Measurements from ENCODE around the gene PYGB. TPM values are rescaled to one million over a fixed set of nuclear protein-coding genes. Genes with fewer than 3 reads are reported as not detected.

PYGB gene
- total RNA-seq, 1 experiment from 2014 or later, result 220 TPM

DNA sequence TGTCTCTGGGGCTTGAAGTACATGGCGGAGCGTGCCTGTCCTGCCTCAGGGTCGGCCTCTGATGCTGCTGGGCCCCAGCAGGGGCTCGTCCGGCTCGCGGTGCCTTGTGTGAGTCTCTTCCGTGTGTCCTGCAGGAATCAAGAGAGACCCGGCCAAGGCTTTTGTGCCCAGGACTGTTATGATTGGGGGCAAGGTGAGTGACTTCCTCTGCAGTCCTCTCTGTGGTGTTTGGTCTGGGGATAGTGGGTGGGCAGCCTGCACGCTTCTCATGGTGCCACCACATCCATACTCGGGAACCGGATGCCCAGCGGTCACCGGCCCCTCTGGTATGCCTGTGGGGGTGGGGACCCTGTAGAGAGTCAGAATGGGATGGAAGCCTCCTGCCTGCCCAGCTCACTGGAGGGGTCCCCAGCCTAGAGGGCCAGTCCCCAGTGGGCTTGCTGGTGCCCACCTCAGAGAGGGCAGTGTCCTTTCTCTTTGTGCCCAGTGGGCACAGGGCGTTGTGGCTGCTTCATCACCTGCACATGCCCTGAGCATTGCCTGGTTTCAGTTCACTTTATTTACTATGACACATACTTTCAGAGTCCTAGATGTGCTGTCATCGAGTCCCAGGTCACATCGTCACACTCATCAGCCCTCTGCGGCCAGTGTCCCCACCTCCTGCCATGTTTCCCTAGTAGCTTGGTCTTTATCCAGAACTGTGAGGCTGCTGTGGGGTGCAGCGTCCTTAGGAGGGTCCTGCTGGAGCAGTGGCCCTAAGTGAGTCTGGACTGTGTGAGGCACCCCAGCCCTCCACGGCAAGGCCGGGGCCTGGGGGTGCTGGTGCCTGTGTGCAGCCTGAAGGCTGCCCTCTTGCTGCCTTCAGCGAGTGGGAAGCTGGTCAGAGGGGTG lies 40.7 kb downstream of the PYGB start:
- BruUV-seq (replicated peaks), result no TSS peak
- ChIA-PET POLR2A (no interaction called here), CTCF (no interaction called here)
- ATAC-seq, result no peak
- intact Hi-C loops (cut with micrococcal nuclease; ENCODE audit: unreplicated experiment) (no loop called here), in situ Hi-C loops (cut with HindIII; ENCODE audit: low pct_unique_long_range_greater_than_20kb, low sequenced_read_pairs) (no loop called here)
- DNase-seq (ENCODE audit: low read depth, low spot score), result no peak
- H3K36me3 ChIP-seq (ENCODE audit: control insufficient read depth, insufficient read depth, low read length), result peaks cover 14% of the 10 kb centered on the region
- H3K4me3 ChIP-seq (ENCODE audit: low read depth in 2 of 2, low read length in 2 of 2), result no peak overlapping the region
- no peaks in the 10 kb centered on the region for H3K9me3 ChIP-seq (ENCODE audit: control insufficient read depth, insufficient read depth, low read depth, low read length)
- no peaks in the 10 kb centered on the region for H3K27me3 ChIP-seq (ENCODE audit: control insufficient read depth, insufficient read depth, low read length)
- H3K27ac ChIP-seq (ENCODE audit: low read length), result no peak overlapping the region
- peaks cover under 1% of the 10 kb centered on the region; the same call in 1 of the 2 replicates for H3K4me1 ChIP-seq (ENCODE audit: control insufficient read depth, insufficient read depth, low read length)
- TF ChIP-seq, protein P1, sequence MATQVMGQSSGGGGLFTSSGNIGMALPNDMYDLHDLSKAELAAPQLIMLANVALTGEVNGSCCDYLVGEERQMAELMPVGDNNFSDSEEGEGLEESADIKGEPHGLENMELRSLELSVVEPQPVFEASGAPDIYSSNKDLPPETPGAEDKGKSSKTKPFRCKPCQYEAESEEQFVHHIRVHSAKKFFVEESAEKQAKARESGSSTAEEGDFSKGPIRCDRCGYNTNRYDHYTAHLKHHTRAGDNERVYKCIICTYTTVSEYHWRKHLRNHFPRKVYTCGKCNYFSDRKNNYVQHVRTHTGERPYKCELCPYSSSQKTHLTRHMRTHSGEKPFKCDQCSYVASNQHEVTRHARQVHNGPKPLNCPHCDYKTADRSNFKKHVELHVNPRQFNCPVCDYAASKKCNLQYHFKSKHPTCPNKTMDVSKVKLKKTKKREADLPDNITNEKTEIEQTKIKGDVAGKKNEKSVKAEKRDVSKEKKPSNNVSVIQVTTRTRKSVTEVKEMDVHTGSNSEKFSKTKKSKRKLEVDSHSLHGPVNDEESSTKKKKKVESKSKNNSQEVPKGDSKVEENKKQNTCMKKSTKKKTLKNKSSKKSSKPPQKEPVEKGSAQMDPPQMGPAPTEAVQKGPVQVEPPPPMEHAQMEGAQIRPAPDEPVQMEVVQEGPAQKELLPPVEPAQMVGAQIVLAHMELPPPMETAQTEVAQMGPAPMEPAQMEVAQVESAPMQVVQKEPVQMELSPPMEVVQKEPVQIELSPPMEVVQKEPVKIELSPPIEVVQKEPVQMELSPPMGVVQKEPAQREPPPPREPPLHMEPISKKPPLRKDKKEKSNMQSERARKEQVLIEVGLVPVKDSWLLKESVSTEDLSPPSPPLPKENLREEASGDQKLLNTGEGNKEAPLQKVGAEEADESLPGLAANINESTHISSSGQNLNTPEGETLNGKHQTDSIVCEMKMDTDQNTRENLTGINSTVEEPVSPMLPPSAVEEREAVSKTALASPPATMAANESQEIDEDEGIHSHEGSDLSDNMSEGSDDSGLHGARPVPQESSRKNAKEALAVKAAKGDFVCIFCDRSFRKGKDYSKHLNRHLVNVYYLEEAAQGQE (IDR thresholded peaks at IDR 0.05; ENCODE audit: insufficient read depth in 1 of 2, low read depth in 2 of 2, low read length in 1 of 2), result no peak
- TF ChIP-seq SIN3A (IDR thresholded peaks at IDR 0.05; ENCODE audit: borderline replicate concordance, insufficient read depth, low read depth, low read length) (no peak), TCF7L2 (IDR thresholded peaks at IDR 0.05; ENCODE audit: low read depth, low read length) (no peak), POLR2AphosphoS5 (IDR thresholded peaks at IDR 0.05; ENCODE audit: low read depth, low read length) (no peak)
- TF ChIP-seq, protein P2, sequence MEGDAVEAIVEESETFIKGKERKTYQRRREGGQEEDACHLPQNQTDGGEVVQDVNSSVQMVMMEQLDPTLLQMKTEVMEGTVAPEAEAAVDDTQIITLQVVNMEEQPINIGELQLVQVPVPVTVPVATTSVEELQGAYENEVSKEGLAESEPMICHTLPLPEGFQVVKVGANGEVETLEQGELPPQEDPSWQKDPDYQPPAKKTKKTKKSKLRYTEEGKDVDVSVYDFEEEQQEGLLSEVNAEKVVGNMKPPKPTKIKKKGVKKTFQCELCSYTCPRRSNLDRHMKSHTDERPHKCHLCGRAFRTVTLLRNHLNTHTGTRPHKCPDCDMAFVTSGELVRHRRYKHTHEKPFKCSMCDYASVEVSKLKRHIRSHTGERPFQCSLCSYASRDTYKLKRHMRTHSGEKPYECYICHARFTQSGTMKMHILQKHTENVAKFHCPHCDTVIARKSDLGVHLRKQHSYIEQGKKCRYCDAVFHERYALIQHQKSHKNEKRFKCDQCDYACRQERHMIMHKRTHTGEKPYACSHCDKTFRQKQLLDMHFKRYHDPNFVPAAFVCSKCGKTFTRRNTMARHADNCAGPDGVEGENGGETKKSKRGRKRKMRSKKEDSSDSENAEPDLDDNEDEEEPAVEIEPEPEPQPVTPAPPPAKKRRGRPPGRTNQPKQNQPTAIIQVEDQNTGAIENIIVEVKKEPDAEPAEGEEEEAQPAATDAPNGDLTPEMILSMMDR (IDR thresholded peaks at IDR 0.05), result no peak

DNA sequence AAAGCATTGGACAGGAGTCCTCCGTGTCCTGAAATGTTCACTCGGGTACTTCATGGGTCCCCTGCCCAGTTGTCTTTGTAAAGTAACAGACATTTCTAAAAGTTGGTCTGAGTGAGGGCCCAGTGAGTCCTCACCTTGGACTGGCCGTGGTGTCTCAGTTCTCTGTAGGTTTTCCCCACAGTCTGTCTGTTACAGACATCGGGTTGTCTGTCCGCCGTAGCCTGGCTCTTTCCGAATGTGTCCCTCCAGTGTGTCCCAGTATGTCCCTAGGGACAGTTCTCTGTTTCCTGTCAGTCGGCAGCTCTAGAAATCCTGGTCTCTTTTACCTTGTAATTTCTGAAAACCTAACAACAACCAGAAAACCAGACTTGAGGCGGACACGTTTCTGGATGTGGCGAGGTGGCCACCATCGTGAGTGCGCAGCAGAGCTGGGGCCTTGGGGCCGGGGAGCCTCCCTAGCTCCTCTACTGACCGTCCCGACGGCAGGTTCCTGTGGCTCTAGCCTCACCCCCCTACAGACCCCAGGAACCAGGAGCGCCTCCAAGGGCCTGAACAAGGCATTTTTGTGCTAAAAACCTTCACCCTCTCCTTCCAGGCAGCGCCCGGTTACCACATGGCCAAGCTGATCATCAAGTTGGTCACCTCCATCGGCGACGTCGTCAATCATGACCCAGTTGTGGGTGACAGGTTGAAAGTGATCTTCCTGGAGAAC lies 42.2 kb downstream of the PYGB start:
- no peak for TF ChIP-seq SIN3A (IDR thresholded peaks at IDR 0.05; ENCODE audit: borderline replicate concordance, insufficient read depth, low read depth, low read length)
- no peak for TF ChIP-seq POLR2AphosphoS5 (IDR thresholded peaks at IDR 0.05; ENCODE audit: low read depth, low read length)
- TF ChIP-seq, protein P2 (IDR thresholded peaks at IDR 0.05), result no peak
- TF ChIP-seq, protein P1 (IDR thresholded peaks at IDR 0.05; ENCODE audit: insufficient read depth in 1 of 2, low read depth in 2 of 2, low read length in 1 of 2), result no peak
- no peak for TF ChIP-seq TCF7L2 (IDR thresholded peaks at IDR 0.05; ENCODE audit: low read depth, low read length)
- H3K4me3 ChIP-seq (ENCODE audit: low read depth in 2 of 2, low read length in 2 of 2), result no peak overlapping the region
- DNase-seq (ENCODE audit: low read depth, low spot score) (no peak), ATAC-seq (no peak)
- peaks cover 13% of the 10 kb centered on the region for H3K4me1 ChIP-seq (ENCODE audit: control insufficient read depth, insufficient read depth, low read length)
- no peak overlapping the region for H3K27ac ChIP-seq (ENCODE audit: low read length)
- BruUV-seq (replicated peaks), result no TSS peak
- no peaks in the 10 kb centered on the region for H3K9me3 ChIP-seq (ENCODE audit: control insufficient read depth, insufficient read depth, low read depth, low read length)
- ChIA-PET CTCF (no interaction called here), POLR2A (no interaction called here)
- intact Hi-C loops (cut with micrococcal nuclease; ENCODE audit: unreplicated experiment) (loop anchor here (10.0 kb wide), 1 partner anchor 295 kb away; the partner anchor contains the start of gene APMAP), in situ Hi-C loops (cut with HindIII; ENCODE audit: low pct_unique_long_range_greater_than_20kb, low sequenced_read_pairs) (no loop called here)
- H3K27me3 ChIP-seq (ENCODE audit: control insufficient read depth, insufficient read depth, low read length), result no peaks in the 10 kb centered on the region
- H3K36me3 ChIP-seq (ENCODE audit: control insufficient read depth, insufficient read depth, low read length), result peaks cover 10% of the 10 kb centered on the region

Measured in Panc1 (cell line).